Endothelial cell of umbilical vein (primary cell): Measurements from ENCODE around the gene MPZL3. TPM values are rescaled to one million over a fixed set of nuclear protein-coding genes. Genes with fewer than 3 reads are reported as not detected.

Experiments
- BruUV-seq: library from RNA; stranded (reverse); fragments of 400-500 nt; replicated peaks from 2 replicates; lab custom pipeline; 2021; lab: Mats Ljungman, UMichigan
- CTCF ChIA-PET: fragments of 300-600, 350-600 bp; sonication (Branson Sonifier 250); formaldehyde crosslinking; loops from one replicate; lab custom pipeline; 2021; ENCODE audit warnings: antibody characterized with exemption, inconsistent platforms; lab: Charles Lee
- POLR2A ChIA-PET: fragments of 300-600, 350-600 bp; sonication (Branson Sonifier 250); formaldehyde crosslinking; loops from one replicate; lab custom pipeline; 2021; ENCODE audit warnings: antibody characterized with exemption, inconsistent platforms; lab: Charles Lee
- DNase-seq: peaks from one replicate; pipeline ENCODE4 v3.0.0-alpha.2; 2011; ENCODE audit warnings: low read depth, low spot score
- FAIRE-seq: peaks from 2 replicates; lab custom pipeline; 2011; peaks lifted over from hg19 to GRCh38; lab: Jason Lieb, UNC
- H2AFZ ChIP-seq: 2 replicates; pipeline ENCODE4 v1.6.0; 2012; ENCODE audit warnings: low read depth, low read length, control low read depth, inconsistent platforms
- H3K27ac ChIP-seq: 2 replicates; pipeline ENCODE4 v1.5.1; 2011; ENCODE audit warnings: low read depth, mild to moderate bottlenecking, control low read depth, low read length, moderate library complexity; ENCODE audit not compliant: insufficient read depth
- H3K27me3 ChIP-seq, 2 experiments: 2 replicates each; pipeline versions ENCODE4 v1.6.0 to v1.6.1; 2011; ENCODE audit warnings: low read length in 2 of 2, mixed read lengths in 1 of 2; ENCODE audit not compliant: control insufficient read depth in 2 of 2, insufficient read depth in 2 of 2
- H3K36me3 ChIP-seq, 2 experiments: 2 replicates in 1 of 2; 3 replicates in 1 of 2; pipeline ENCODE4 v1.5.1; 2011; ENCODE audit warnings: low read length in 2 of 2, mild to moderate bottlenecking in 1 of 2, moderate library complexity in 1 of 2; ENCODE audit not compliant: control insufficient read depth in 2 of 2, insufficient read depth in 2 of 2; ENCODE audit errors: extremely low read depth in 1 of 2
- H3K4me1 ChIP-seq: 3 replicates; pipeline ENCODE4 v1.5.1; 2011; ENCODE audit warnings: mild to moderate bottlenecking, low read length; ENCODE audit not compliant: control insufficient read depth, insufficient read depth; ENCODE audit errors: extremely low read depth
- H3K4me2 ChIP-seq: 2 replicates; pipeline ENCODE4 v1.6.1; 2011; ENCODE audit warnings: low read length, control low read depth, mixed read lengths; ENCODE audit not compliant: insufficient read depth
- H3K4me3 ChIP-seq, 3 experiments: fragments of 200-600 bp in 1 of 3; sonication (generic), shearing (Covaris generic) in 1 of 3; replicated peaks in 1 of 3; 2 replicates each; pipeline ENCODE4 v1.5.1; 2011 to 2016; ENCODE audit warnings: control low read depth in 3 of 3, low read length in 3 of 3, mild to moderate bottlenecking in 2 of 3, inconsistent platforms in 1 of 3, low read depth in 1 of 3, moderate library complexity in 1 of 3; ENCODE audit not compliant: insufficient read depth in 1 of 3
- H3K79me2 ChIP-seq: 2 replicates; pipeline ENCODE4 v1.6.0; 2012; ENCODE audit warnings: low read length, inconsistent platforms; ENCODE audit not compliant: control insufficient read depth, insufficient read depth
- H3K9ac ChIP-seq: replicated peaks from 2 replicates; pipeline ENCODE3; 2011; ENCODE audit warnings: low read length, control low read depth; ENCODE audit not compliant: insufficient read depth; ENCODE audit errors: extremely low read depth
- H3K9me1 ChIP-seq: replicated peaks from 3 replicates; pipeline ENCODE4 v1.6.0; 2011; ENCODE audit warnings: mild to moderate bottlenecking, low read length; ENCODE audit not compliant: control insufficient read depth, insufficient read depth; ENCODE audit errors: extremely low read depth
- H3K9me3 ChIP-seq: replicated peaks from 2 replicates; pipeline ENCODE4 v1.5.1; 2012; ENCODE audit warnings: low read length, inconsistent platforms; ENCODE audit not compliant: control insufficient read depth, insufficient read depth
- H4K20me1 ChIP-seq: replicated peaks from 2 replicates; pipeline ENCODE3; 2011; ENCODE audit warnings: mild to moderate bottlenecking, low read length; ENCODE audit not compliant: control insufficient read depth, insufficient read depth; ENCODE audit errors: extremely low read depth
- CTCF ChIP-seq, 2 donors: IDR thresholded peaks; 1 replicate in 1 of 2; 2 replicates in 1 of 2; pipeline ENCODE4 v1.5.1; 2011; ENCODE audit warnings: low read length in 2 of 2, mild to moderate bottlenecking in 2 of 2, moderate library complexity in 2 of 2, control low read depth in 1 of 2, inconsistent platforms in 1 of 2, low read depth in 1 of 2; ENCODE audit not compliant: insufficient read depth in 1 of 2; ENCODE audit errors: extremely low read depth in 1 of 2
- EZH2 ChIP-seq: IDR thresholded peaks from 2 replicates; pipeline ENCODE4 v1.6.1; 2012; ENCODE audit warnings: borderline replicate concordance, low read depth, mild to moderate bottlenecking, moderate library complexity, low read length, inconsistent platforms; ENCODE audit not compliant: severe bottlenecking
- GATA2 ChIP-seq: IDR thresholded peaks from 2 replicates; pipeline ENCODE4 v1.7.0; 2011; ENCODE audit warnings: low read depth, mild to moderate bottlenecking, moderate library complexity, mixed read lengths, low read length; ENCODE audit not compliant: insufficient read length, insufficient read depth
- JUN ChIP-seq: IDR thresholded peaks from 2 replicates; pipeline ENCODE4 v1.6.1; 2011; ENCODE audit warnings: borderline replicate concordance, low read depth; ENCODE audit not compliant: insufficient read length, insufficient read depth
- MAX ChIP-seq: IDR thresholded peaks from 2 replicates; pipeline ENCODE4 v1.6.1; 2011; ENCODE audit not compliant: insufficient read depth, insufficient read length
- MYC ChIP-seq: IDR thresholded peaks from one replicate; pipeline ENCODE4 v1.6.1; 2011; ENCODE audit warnings: mild to moderate bottlenecking, low read depth, low read length
- POLR2AphosphoS5 ChIP-seq: IDR thresholded peaks from 2 replicates; pipeline ENCODE4 v1.6.1; 2012; ENCODE audit warnings: low read depth, mild to moderate bottlenecking, control low read depth, low read length, moderate library complexity; ENCODE audit not compliant: insufficient read depth
- dilution Hi-C: fragments of 300-500 bp; cut with MboI; formaldehyde crosslinking; loops from one replicate; pipeline ENCODE4 v1.15.0; 2019; ENCODE audit warnings: low sequenced_read_pairs; ENCODE audit not compliant: extremely low pct_ligation_motif_present
- intact Hi-C: fragments of 100-400 bp; cut with micrococcal nuclease; formaldehyde crosslinking; loops from one replicate; pipeline ENCODE4 v1.10.0; 2022
- polyA plus RNA-seq, 4 experiments: library from polyadenylated mRNA; depleted of rRNA in 3 of 4; stranded (reverse) in 3 of 4; unstranded in 1 of 4; fragments of >200 nt; gene quantifications; 2 replicates each; pipeline versions ENCODE4 v1.2.1 to v1.2.3, GENCODE V29; 2011 to 2012; ENCODE audit warnings: missing spikeins in 1 of 4
- total RNA-seq: library from RNA; stranded (reverse); gene quantifications from 2 replicates; pipeline ENCODE4 v1.2.3, GENCODE V29; 2021

Gene MPZL3
- total and polyA plus RNA-seq, 2 donors (not counting 3 experiments of a cell fraction or from before 2014, with no cell fraction given): 2.5 to 7.1 TPM

- Histone ChIP-seq H3K9me1 (no peaks in the 10 kb centered on the region), H3K4me1 (peaks cover 19% of the 10 kb centered on the region), H3K9me3 (no peaks in the 10 kb centered on the region), H3K27me3 (no peaks in the 10 kb centered on the region), H3K27ac (no peak overlapping the region), H3K9ac (no peak overlapping the region), H3K4me2 (no peak overlapping the region), H3K4me3 (no peak overlapping the region), H3K36me3 (peaks cover 0 to 1% of the 10 kb centered on the region in 2 experiments), H3K79me2 (no peaks in the 10 kb centered on the region), H2AFZ (no peak overlapping the region), H4K20me1 (no peaks in the 10 kb centered on the region)
- CTCF ChIA-PET: no interaction called here
- dilution Hi-C loops: no loop called here
- TF ChIP-seq EZH2: no peak
- TF ChIP-seq MYC: no peak
- TF ChIP-seq CTCF (IDR thresholded peaks at IDR 0.05; ENCODE audit: extremely low read depth in 1 of 2, insufficient read depth in 1 of 2, low read depth in 1 of 2, low read length in 2 of 2): no peak
- no peak for TF ChIP-seq JUN
- TF ChIP-seq MAX: no peak
- no peak for TF ChIP-seq GATA2
- TF ChIP-seq POLR2AphosphoS5: no peak
- DNase-seq (no peak), FAIRE-seq (no peak)
- intact Hi-C loops: no loop called here
- POLR2A ChIA-PET: no interaction called here
- BruUV-seq: no TSS peak
These were observed 17.3 kb downstream of the MPZL3 start for GRCh38 chr11:118234833-118235232.
